Fibroblast of pulmonary artery (primary cell): ENCODE measurements around the gene TMEM89.

Experiments used
- DNase-seq: peaks from one replicate; pipeline ENCODE4 v3.0.0-alpha.2; 2010; ENCODE audit warnings: low read depth
- H3K4me3 ChIP-seq: replicated peaks from 2 replicates; pipeline ENCODE4 v1.5.1; 2011; ENCODE audit warnings: low read depth, mild to moderate bottlenecking, control low read depth, low read length, moderate library complexity
- CTCF ChIP-seq: IDR thresholded peaks from 2 replicates; pipeline ENCODE4 v1.5.1; 2011; ENCODE audit warnings: mild to moderate bottlenecking, control low read depth, low read length, inconsistent platforms; ENCODE audit errors: missing control alignments

Gene TMEM89

GRCh38 chr3:48621461-48621869 lies at the start of gene TMEM89:
Gene TMEM89, minus strand, starts transcription at chr3:48621769. Its CDS starts 13 bp downstream, at chr3:48621756.
- no peak for DNase-seq
- TF ChIP-seq CTCF = no peak
- no peak within 1 kb of the TSS for H3K4me3 ChIP-seq

GRCh38 chr3:48664929-48665328 lies 43.4 kb upstream of the TMEM89 start:
- TF ChIP-seq CTCF = no peak
- DNase-seq = no peak
- H3K4me3 ChIP-seq = no peak overlapping the region

- DNase-seq = no peak
- no peak for TF ChIP-seq CTCF
- no peak overlapping the region for H3K4me3 ChIP-seq
These were observed 42.7 kb upstream of the TMEM89 start for GRCh38 chr3:48664313-48664644.

GRCh38 chr3:48663489-48664312 lies 42.1 kb upstream of the TMEM89 start:
- H3K4me3 ChIP-seq = peak overlapping the region; percentile 67
- TF ChIP-seq CTCF = peak; percentile 82

GRCh38 chr3:48662753-48663488 lies 41.4 kb upstream of the TMEM89 start, which contains the start of gene CELSR3:
Gene CELSR3, minus strand, starts transcription at chr3:48662886. Its CDS starts 252 bp downstream, at chr3:48662634.
- TF ChIP-seq CTCF = no peak
- DNase-seq = peak; percentile 92
- peak within 1 kb of the TSS; percentile 67 for H3K4me3 ChIP-seq

More at GRCh38 chr3:48663489-48664312, 42.1 kb upstream of the TMEM89 start:
- DNase-seq = peak; percentile 98

- no peak for DNase-seq
- no peak for TF ChIP-seq CTCF
- H3K4me3 ChIP-seq = peak overlapping the region; percentile 12
These were observed 40.7 kb upstream of the TMEM89 start for GRCh38 chr3:48662145-48662752.
